Endothelial cell of umbilical vein (primary cell): ENCODE measurements around the gene PAX8. TPM values are rescaled to one million over a fixed set of nuclear protein-coding genes. Genes with fewer than 3 reads are reported as not detected.

Source experiments
- BruUV-seq: library from RNA; stranded (reverse); fragments of 400-500 nt; replicated peaks from 2 replicates; lab custom pipeline; 2021; lab: Mats Ljungman, UMichigan
- CTCF ChIA-PET: fragments of 300-600, 350-600 bp; sonication (Branson Sonifier 250); formaldehyde crosslinking; loops from one replicate; lab custom pipeline; 2021; ENCODE audit warnings: antibody characterized with exemption, inconsistent platforms; lab: Charles Lee
- POLR2A ChIA-PET: fragments of 300-600, 350-600 bp; sonication (Branson Sonifier 250); formaldehyde crosslinking; loops from one replicate; lab custom pipeline; 2021; ENCODE audit warnings: antibody characterized with exemption, inconsistent platforms; lab: Charles Lee
- DNase-seq: peaks from one replicate; pipeline ENCODE4 v3.0.0-alpha.2; 2011; ENCODE audit warnings: low read depth, low spot score
- FAIRE-seq: peaks from 2 replicates; lab custom pipeline; 2011; peaks lifted over from hg19 to GRCh38; lab: Jason Lieb, UNC
- H2AFZ ChIP-seq: 2 replicates; pipeline ENCODE4 v1.6.0; 2012; ENCODE audit warnings: low read depth, low read length, control low read depth, inconsistent platforms
- H3K27ac ChIP-seq: 2 replicates; pipeline ENCODE4 v1.5.1; 2011; ENCODE audit warnings: low read depth, mild to moderate bottlenecking, control low read depth, low read length, moderate library complexity; ENCODE audit not compliant: insufficient read depth
- H3K27me3 ChIP-seq, 2 experiments: 2 replicates each; pipeline versions ENCODE4 v1.6.0 to v1.6.1; 2011; ENCODE audit warnings: low read length in 2 of 2, mixed read lengths in 1 of 2; ENCODE audit not compliant: control insufficient read depth in 2 of 2, insufficient read depth in 2 of 2
- H3K36me3 ChIP-seq, 2 experiments: 2 replicates in 1 of 2; 3 replicates in 1 of 2; pipeline ENCODE4 v1.5.1; 2011; ENCODE audit warnings: low read length in 2 of 2, mild to moderate bottlenecking in 1 of 2, moderate library complexity in 1 of 2; ENCODE audit not compliant: control insufficient read depth in 2 of 2, insufficient read depth in 2 of 2; ENCODE audit errors: extremely low read depth in 1 of 2
- H3K4me1 ChIP-seq: 3 replicates; pipeline ENCODE4 v1.5.1; 2011; ENCODE audit warnings: mild to moderate bottlenecking, low read length; ENCODE audit not compliant: control insufficient read depth, insufficient read depth; ENCODE audit errors: extremely low read depth
- H3K4me2 ChIP-seq: 2 replicates; pipeline ENCODE4 v1.6.1; 2011; ENCODE audit warnings: low read length, control low read depth, mixed read lengths; ENCODE audit not compliant: insufficient read depth
- H3K4me3 ChIP-seq, 3 experiments: fragments of 200-600 bp in 1 of 3; sonication (generic), shearing (Covaris generic) in 1 of 3; replicated peaks in 1 of 3; 2 replicates each; pipeline ENCODE4 v1.5.1; 2011 to 2016; ENCODE audit warnings: control low read depth in 3 of 3, low read length in 3 of 3, mild to moderate bottlenecking in 2 of 3, inconsistent platforms in 1 of 3, low read depth in 1 of 3, moderate library complexity in 1 of 3; ENCODE audit not compliant: insufficient read depth in 1 of 3
- H3K79me2 ChIP-seq: 2 replicates; pipeline ENCODE4 v1.6.0; 2012; ENCODE audit warnings: low read length, inconsistent platforms; ENCODE audit not compliant: control insufficient read depth, insufficient read depth
- H3K9ac ChIP-seq: replicated peaks from 2 replicates; pipeline ENCODE3; 2011; ENCODE audit warnings: low read length, control low read depth; ENCODE audit not compliant: insufficient read depth; ENCODE audit errors: extremely low read depth
- H3K9me1 ChIP-seq: replicated peaks from 3 replicates; pipeline ENCODE4 v1.6.0; 2011; ENCODE audit warnings: mild to moderate bottlenecking, low read length; ENCODE audit not compliant: control insufficient read depth, insufficient read depth; ENCODE audit errors: extremely low read depth
- H3K9me3 ChIP-seq: replicated peaks from 2 replicates; pipeline ENCODE4 v1.5.1; 2012; ENCODE audit warnings: low read length, inconsistent platforms; ENCODE audit not compliant: control insufficient read depth, insufficient read depth
- H4K20me1 ChIP-seq: replicated peaks from 2 replicates; pipeline ENCODE3; 2011; ENCODE audit warnings: mild to moderate bottlenecking, low read length; ENCODE audit not compliant: control insufficient read depth, insufficient read depth; ENCODE audit errors: extremely low read depth
- EZH2 ChIP-seq: IDR thresholded peaks from 2 replicates; pipeline ENCODE4 v1.6.1; 2012; ENCODE audit warnings: borderline replicate concordance, low read depth, mild to moderate bottlenecking, moderate library complexity, low read length, inconsistent platforms; ENCODE audit not compliant: severe bottlenecking
- FOS ChIP-seq: IDR thresholded peaks from 2 replicates; pipeline ENCODE4 v1.6.1; 2011; ENCODE audit warnings: mild to moderate bottlenecking, low read length, moderate library complexity, borderline replicate concordance; ENCODE audit not compliant: insufficient read depth
- GATA2 ChIP-seq: IDR thresholded peaks from 2 replicates; pipeline ENCODE4 v1.7.0; 2011; ENCODE audit warnings: low read depth, mild to moderate bottlenecking, moderate library complexity, mixed read lengths, low read length; ENCODE audit not compliant: insufficient read length, insufficient read depth
- JUN ChIP-seq: IDR thresholded peaks from 2 replicates; pipeline ENCODE4 v1.6.1; 2011; ENCODE audit warnings: borderline replicate concordance, low read depth; ENCODE audit not compliant: insufficient read length, insufficient read depth
- MYC ChIP-seq: IDR thresholded peaks from one replicate; pipeline ENCODE4 v1.6.1; 2011; ENCODE audit warnings: mild to moderate bottlenecking, low read depth, low read length
- POLR2A ChIP-seq: IDR thresholded peaks from 2 replicates; pipeline ENCODE4 v1.6.1; 2012; ENCODE audit warnings: low read depth, mild to moderate bottlenecking, control low read depth, low read length
- POLR2AphosphoS5 ChIP-seq: IDR thresholded peaks from 2 replicates; pipeline ENCODE4 v1.6.1; 2012; ENCODE audit warnings: low read depth, mild to moderate bottlenecking, control low read depth, low read length, moderate library complexity; ENCODE audit not compliant: insufficient read depth
- dilution Hi-C: fragments of 300-500 bp; cut with MboI; formaldehyde crosslinking; loops from one replicate; pipeline ENCODE4 v1.15.0; 2019; ENCODE audit warnings: low sequenced_read_pairs; ENCODE audit not compliant: extremely low pct_ligation_motif_present
- intact Hi-C: fragments of 100-400 bp; cut with micrococcal nuclease; formaldehyde crosslinking; loops from one replicate; pipeline ENCODE4 v1.10.0; 2022
- polyA plus RNA-seq, 4 experiments: library from polyadenylated mRNA; depleted of rRNA in 3 of 4; stranded (reverse) in 3 of 4; unstranded in 1 of 4; fragments of >200 nt; gene quantifications; 2 replicates each; pipeline versions ENCODE4 v1.2.1 to v1.2.3, GENCODE V29; 2011 to 2012; ENCODE audit warnings: missing spikeins in 1 of 4
- total RNA-seq: library from RNA; stranded (reverse); gene quantifications from 2 replicates; pipeline ENCODE4 v1.2.3, GENCODE V29; 2021
- TF ChIP-seq, protein P1 (sequence below): IDR thresholded peaks from 2 replicates; pipeline ENCODE4 v1.6.1; 2011; ENCODE audit not compliant: insufficient read depth, insufficient read length
- TF ChIP-seq, protein P2 (sequence below), 2 donors: IDR thresholded peaks; 1 replicate in 1 of 2; 2 replicates in 1 of 2; pipeline ENCODE4 v1.5.1; 2011; ENCODE audit warnings: low read length in 2 of 2, mild to moderate bottlenecking in 2 of 2, moderate library complexity in 2 of 2, control low read depth in 1 of 2, inconsistent platforms in 1 of 2, low read depth in 1 of 2; ENCODE audit not compliant: insufficient read depth in 1 of 2; ENCODE audit errors: extremely low read depth in 1 of 2

PAX8 gene
- total and polyA plus RNA-seq, 2 donors (not counting 3 experiments of a cell fraction or from before 2014, with no cell fraction given), result 0.22 to 0.62 TPM

DNA sequence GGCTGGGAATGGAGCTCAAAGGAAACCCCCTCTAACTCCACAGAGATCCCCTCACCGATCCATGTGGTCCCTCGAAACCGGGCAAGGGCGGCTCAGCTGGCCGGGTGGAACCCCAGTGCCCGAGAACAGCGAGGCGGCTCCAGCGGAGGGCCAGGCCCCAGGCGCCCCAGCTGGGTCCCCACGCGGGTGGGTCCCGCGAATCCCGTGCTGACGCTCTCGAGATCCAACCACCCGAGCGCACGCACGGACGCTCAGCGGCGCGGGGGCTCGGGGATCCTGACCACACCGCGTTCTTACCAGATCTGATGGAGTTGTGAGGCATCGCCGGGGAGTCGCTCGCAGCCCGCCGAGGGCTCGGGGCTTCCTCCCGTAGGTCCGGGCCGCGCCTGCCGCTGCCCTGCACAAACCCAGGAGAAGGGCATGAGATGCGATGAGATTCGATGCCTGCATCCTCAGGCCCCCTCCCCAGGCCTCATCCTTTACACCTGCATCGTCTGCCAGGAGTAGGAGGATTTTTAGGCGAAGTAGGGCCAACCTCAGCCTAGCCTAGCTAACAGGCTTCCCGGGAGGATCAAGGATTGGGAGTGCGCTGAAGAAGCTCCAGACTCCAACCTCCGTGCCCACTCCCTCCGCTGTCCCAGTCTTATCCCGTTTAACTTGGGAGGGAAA is 514 bp downstream of the PAX8 start:
- CTCF ChIA-PET, result interaction anchor here (1.1 to 1.6 kb wide), 3 partner anchors 29 to 140 kb away, joined by 3 to 6 read pairs (median 4); no protein-coding TSS in a partner anchor
- no peak for FAIRE-seq
- no peak overlapping the region for H3K9ac ChIP-seq

More for the DNA sequence above, 514 bp downstream of the PAX8 start:
- Histone ChIP-seq H3K36me3 (no peaks in the 10 kb centered on the region), H3K4me3 (no peak overlapping the region), H3K27me3 (peaks cover 55 to 71% of the 10 kb centered on the region in 2 experiments), H3K9me3 (no peaks in the 10 kb centered on the region), H3K79me2 (no peaks in the 10 kb centered on the region), H3K4me2 (no peak overlapping the region), H4K20me1 (no peaks in the 10 kb centered on the region), H3K27ac (no peak overlapping the region), H3K4me1 (no peaks in the 10 kb centered on the region), H2AFZ (no peak overlapping the region), H3K9me1 (no peaks in the 10 kb centered on the region)
- no TSS peak for BruUV-seq
- intact Hi-C loops (no loop called here), dilution Hi-C loops (no loop called here)
- no peak for DNase-seq
- TF ChIP-seq POLR2A, result no peak
- TF ChIP-seq, protein P1, sequence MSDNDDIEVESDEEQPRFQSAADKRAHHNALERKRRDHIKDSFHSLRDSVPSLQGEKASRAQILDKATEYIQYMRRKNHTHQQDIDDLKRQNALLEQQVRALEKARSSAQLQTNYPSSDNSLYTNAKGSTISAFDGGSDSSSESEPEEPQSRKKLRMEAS, result no peak
- TF ChIP-seq, protein P2, sequence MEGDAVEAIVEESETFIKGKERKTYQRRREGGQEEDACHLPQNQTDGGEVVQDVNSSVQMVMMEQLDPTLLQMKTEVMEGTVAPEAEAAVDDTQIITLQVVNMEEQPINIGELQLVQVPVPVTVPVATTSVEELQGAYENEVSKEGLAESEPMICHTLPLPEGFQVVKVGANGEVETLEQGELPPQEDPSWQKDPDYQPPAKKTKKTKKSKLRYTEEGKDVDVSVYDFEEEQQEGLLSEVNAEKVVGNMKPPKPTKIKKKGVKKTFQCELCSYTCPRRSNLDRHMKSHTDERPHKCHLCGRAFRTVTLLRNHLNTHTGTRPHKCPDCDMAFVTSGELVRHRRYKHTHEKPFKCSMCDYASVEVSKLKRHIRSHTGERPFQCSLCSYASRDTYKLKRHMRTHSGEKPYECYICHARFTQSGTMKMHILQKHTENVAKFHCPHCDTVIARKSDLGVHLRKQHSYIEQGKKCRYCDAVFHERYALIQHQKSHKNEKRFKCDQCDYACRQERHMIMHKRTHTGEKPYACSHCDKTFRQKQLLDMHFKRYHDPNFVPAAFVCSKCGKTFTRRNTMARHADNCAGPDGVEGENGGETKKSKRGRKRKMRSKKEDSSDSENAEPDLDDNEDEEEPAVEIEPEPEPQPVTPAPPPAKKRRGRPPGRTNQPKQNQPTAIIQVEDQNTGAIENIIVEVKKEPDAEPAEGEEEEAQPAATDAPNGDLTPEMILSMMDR (IDR thresholded peaks at IDR 0.05; ENCODE audit: extremely low read depth in 1 of 2, insufficient read depth in 1 of 2, low read depth in 1 of 2, low read length in 2 of 2), result no peak
- no peak for TF ChIP-seq EZH2
- no peak for TF ChIP-seq MYC
- TF ChIP-seq JUN, result no peak
- no peak for TF ChIP-seq GATA2
- no peak for TF ChIP-seq FOS
- no peak for TF ChIP-seq POLR2AphosphoS5
- POLR2A ChIA-PET, result no interaction called here
